Measurements from ENCODE around the gene KIF19. TPM values are rescaled to one million over a fixed set of nuclear protein-coding genes. Genes with fewer than 3 reads are reported as not detected.
"Not testable (repeated sequence)": the region's sequence is repeated elsewhere in the genome, so short reads cannot be mapped to it uniquely, and the experiment has no call there.

The KIF19 gene
- total RNA-seq, 4 donors from 2014 or later: 1.7 to 20.7 (median 4.8) TPM; not detected in 1

DNA sequence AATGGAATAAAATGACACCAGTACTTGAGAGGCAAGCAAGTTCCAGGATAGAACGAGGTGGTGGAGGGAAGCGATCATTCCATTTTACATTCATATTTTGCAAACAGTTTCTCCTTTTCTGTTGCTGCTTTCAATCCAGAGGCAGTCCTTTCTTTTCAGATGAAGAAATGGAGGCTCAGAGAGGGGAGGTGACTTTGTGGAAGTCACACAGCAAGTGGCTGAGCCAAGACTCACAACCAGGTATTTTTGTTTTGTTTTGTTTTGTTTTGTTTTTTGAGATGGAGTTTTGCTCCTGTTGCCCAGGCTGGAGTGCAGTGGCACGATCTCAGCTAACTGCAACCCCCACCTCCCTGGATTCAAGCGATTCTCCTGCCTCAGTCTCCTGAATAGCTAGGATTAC lies 70.5 kb downstream of the KIF19 start:
- Histone ChIP-seq H3K4me1 (no peaks in the 10 kb centered on the region), H3K27me3 (no peaks in the 10 kb centered on the region), H3K4me3 (no peak overlapping the region), H3K9me3 (no peaks in the 10 kb centered on the region), H3K36me3 (no peaks in the 10 kb centered on the region), H3K27ac (no peak overlapping the region)
- intact Hi-C loops (cut with DNase I; ENCODE audit: low total_unique reads): no loop called here
- no peak for TF ChIP-seq POLR2A (IDR thresholded peaks at IDR 0.05)
- TF ChIP-seq, protein P1, sequence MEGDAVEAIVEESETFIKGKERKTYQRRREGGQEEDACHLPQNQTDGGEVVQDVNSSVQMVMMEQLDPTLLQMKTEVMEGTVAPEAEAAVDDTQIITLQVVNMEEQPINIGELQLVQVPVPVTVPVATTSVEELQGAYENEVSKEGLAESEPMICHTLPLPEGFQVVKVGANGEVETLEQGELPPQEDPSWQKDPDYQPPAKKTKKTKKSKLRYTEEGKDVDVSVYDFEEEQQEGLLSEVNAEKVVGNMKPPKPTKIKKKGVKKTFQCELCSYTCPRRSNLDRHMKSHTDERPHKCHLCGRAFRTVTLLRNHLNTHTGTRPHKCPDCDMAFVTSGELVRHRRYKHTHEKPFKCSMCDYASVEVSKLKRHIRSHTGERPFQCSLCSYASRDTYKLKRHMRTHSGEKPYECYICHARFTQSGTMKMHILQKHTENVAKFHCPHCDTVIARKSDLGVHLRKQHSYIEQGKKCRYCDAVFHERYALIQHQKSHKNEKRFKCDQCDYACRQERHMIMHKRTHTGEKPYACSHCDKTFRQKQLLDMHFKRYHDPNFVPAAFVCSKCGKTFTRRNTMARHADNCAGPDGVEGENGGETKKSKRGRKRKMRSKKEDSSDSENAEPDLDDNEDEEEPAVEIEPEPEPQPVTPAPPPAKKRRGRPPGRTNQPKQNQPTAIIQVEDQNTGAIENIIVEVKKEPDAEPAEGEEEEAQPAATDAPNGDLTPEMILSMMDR (IDR thresholded peaks at IDR 0.05): no peak
- DNase-seq: no peak

DNA sequence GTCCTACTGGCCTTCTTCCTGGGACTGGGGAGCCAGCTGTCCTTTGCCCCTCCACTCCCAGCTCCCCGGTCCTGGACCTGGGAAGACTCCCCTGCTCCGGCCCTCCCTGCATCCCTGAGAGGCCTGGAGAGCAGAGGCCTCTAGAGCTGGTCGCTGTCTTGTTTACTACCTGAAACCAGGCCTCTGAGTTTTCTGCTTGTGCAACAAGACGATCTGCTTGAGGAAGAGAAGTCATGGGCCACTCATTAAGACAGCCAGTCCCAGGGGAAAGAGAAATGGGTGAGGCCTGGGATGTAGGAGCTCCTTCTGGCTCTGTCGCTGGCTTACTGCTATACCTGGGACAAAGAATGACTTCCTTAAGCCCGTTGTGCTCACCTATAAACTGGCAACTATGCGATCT lies 76.0 kb downstream of the KIF19 start:
- TF ChIP-seq, protein P1 (IDR thresholded peaks at IDR 0.05): no peak
- no peak for TF ChIP-seq POLR2A (IDR thresholded peaks at IDR 0.05)
- no peak overlapping the region for H3K27ac ChIP-seq
- H3K27me3 ChIP-seq: no peaks in the 10 kb centered on the region
- H3K4me3 ChIP-seq: no peak overlapping the region
- H3K9me3 ChIP-seq: no peaks in the 10 kb centered on the region
- no peaks in the 10 kb centered on the region for H3K4me1 ChIP-seq
- intact Hi-C loops (cut with DNase I; ENCODE audit: low total_unique reads): no loop called here
- no peak for DNase-seq
- H3K36me3 ChIP-seq: no peaks in the 10 kb centered on the region

- no peaks in the 10 kb centered on the region for H3K36me3 ChIP-seq
- H3K27ac ChIP-seq: no peak overlapping the region
- H3K4me3 ChIP-seq: no peak overlapping the region
- no peaks in the 10 kb centered on the region for H3K9me3 ChIP-seq
- intact Hi-C loops (cut with DNase I; ENCODE audit: low total_unique reads): no loop called here
- H3K4me1 ChIP-seq: no peaks in the 10 kb centered on the region
- no peak for TF ChIP-seq POLR2A (IDR thresholded peaks at IDR 0.05)
- TF ChIP-seq, protein P1 (IDR thresholded peaks at IDR 0.05): no peak
- no peak for DNase-seq
- H3K27me3 ChIP-seq: no peaks in the 10 kb centered on the region
These were observed 77.6 kb downstream of the KIF19 start for GRCh38 chr17:74403512-74404137.

- intact Hi-C loops (cut with DNase I; ENCODE audit: low total_unique reads): no loop called here
- Histone ChIP-seq H3K27ac (no peak overlapping the region), H3K36me3 (no peaks in the 10 kb centered on the region), H3K4me3 (no peak overlapping the region), H3K27me3 (no peaks in the 10 kb centered on the region), H3K4me1 (no peaks in the 10 kb centered on the region), H3K9me3 (no peaks in the 10 kb centered on the region)
- TF ChIP-seq, protein P1 (IDR thresholded peaks at IDR 0.05): no peak
- no peak for TF ChIP-seq POLR2A (IDR thresholded peaks at IDR 0.05)
- DNase-seq: no peak
These were observed 78.2 kb downstream of the KIF19 start for GRCh38 chr17:74404218-74404617.

- H3K36me3 ChIP-seq: no peaks in the 10 kb centered on the region
- TF ChIP-seq POLR2A (IDR thresholded peaks at IDR 0.05): no peak
- TF ChIP-seq, protein P1 (IDR thresholded peaks at IDR 0.05): no peak
- H3K27me3 ChIP-seq: no peaks in the 10 kb centered on the region
- intact Hi-C loops (cut with DNase I; ENCODE audit: low total_unique reads): no loop called here
- no peak overlapping the region for H3K27ac ChIP-seq
- no peak overlapping the region for H3K4me3 ChIP-seq
- no peak for DNase-seq
- no peaks in the 10 kb centered on the region for H3K9me3 ChIP-seq
- H3K4me1 ChIP-seq: no peaks in the 10 kb centered on the region
These were observed 78.8 kb downstream of the KIF19 start for GRCh38 chr17:74404789-74405188.

DNA sequence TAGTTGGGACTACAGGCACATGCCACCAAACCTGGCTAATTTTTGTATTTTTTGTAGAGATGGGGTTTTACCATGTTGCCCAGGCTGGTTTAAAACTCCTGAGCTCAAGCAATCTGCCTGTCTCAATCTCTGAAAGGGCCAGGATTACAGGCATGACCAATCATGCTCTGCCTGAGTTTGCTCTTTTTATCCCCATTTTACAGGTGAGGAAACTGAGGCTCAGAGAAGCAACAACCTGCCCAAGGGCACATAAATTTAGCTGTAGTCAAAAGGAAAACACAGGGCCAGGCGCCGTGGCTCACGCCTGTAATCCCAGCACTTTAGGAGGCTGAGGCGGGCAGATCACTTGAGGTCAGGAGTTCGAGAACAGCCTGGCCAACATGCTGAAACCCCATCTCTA lies 79.3 kb downstream of the KIF19 start:
- H3K27me3 ChIP-seq; H3K9me3 ChIP-seq; H3K36me3 ChIP-seq; H3K27ac ChIP-seq; DNase-seq; H3K4me3 ChIP-seq; intact Hi-C loops (cut with DNase I; ENCODE audit: low total_unique reads); H3K4me1 ChIP-seq: not testable (repeated sequence)

Measured in uterus (tissue), 4 donors.